GM20000 (cell line): ENCODE data around the gene CDH5.
A peak's percentile ranks its signal among the peaks of the same experiment; 100 is the strongest.

ENCODE experiments used
- DNase-seq: peaks from one replicate; pipeline ENCODE4 v3.0.0; 2012; ENCODE audit warnings: low spot score
- TF ChIP-seq, protein P1 (sequence below): IDR thresholded peaks from 2 replicates; pipeline ENCODE4 v1.5.1; 2012; ENCODE audit warnings: mild to moderate bottlenecking, control low read depth; ENCODE audit errors: extremely low read depth, missing control alignments

The CDH5 gene

DNA sequence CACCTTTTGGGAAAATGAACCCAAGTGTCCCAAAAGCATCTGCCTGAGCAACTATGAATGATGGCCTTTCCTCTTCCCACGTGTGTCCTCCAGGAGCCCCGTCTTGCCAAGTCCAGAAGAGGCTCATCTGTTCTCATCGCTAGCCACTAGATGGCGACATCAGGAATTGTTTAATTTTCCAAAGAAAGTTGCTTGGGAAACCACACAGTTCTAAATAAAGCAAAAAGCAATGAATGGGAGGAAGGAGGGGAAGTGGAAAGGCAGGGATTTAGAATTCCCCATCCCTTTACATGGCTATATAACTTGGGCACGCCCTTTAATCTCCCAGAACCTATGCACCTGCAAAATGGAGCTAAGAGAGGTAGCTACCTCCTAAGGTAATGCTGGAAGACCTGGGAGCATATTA, 9.0 kb upstream of the CDH5 start:
- peak; percentile 62 for DNase-seq
- TF ChIP-seq, protein P1, sequence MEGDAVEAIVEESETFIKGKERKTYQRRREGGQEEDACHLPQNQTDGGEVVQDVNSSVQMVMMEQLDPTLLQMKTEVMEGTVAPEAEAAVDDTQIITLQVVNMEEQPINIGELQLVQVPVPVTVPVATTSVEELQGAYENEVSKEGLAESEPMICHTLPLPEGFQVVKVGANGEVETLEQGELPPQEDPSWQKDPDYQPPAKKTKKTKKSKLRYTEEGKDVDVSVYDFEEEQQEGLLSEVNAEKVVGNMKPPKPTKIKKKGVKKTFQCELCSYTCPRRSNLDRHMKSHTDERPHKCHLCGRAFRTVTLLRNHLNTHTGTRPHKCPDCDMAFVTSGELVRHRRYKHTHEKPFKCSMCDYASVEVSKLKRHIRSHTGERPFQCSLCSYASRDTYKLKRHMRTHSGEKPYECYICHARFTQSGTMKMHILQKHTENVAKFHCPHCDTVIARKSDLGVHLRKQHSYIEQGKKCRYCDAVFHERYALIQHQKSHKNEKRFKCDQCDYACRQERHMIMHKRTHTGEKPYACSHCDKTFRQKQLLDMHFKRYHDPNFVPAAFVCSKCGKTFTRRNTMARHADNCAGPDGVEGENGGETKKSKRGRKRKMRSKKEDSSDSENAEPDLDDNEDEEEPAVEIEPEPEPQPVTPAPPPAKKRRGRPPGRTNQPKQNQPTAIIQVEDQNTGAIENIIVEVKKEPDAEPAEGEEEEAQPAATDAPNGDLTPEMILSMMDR, result peak; percentile 73

- DNase-seq, result no peak
- TF ChIP-seq, protein P1, result no peak
These were observed 8.3 kb upstream of the CDH5 start for GRCh38 chr16:66358231-66358630.

GRCh38 chr16:66359012-66359411, 7.5 kb upstream of the CDH5 start:
- no peak for DNase-seq
- TF ChIP-seq, protein P1, result no peak

DNA sequence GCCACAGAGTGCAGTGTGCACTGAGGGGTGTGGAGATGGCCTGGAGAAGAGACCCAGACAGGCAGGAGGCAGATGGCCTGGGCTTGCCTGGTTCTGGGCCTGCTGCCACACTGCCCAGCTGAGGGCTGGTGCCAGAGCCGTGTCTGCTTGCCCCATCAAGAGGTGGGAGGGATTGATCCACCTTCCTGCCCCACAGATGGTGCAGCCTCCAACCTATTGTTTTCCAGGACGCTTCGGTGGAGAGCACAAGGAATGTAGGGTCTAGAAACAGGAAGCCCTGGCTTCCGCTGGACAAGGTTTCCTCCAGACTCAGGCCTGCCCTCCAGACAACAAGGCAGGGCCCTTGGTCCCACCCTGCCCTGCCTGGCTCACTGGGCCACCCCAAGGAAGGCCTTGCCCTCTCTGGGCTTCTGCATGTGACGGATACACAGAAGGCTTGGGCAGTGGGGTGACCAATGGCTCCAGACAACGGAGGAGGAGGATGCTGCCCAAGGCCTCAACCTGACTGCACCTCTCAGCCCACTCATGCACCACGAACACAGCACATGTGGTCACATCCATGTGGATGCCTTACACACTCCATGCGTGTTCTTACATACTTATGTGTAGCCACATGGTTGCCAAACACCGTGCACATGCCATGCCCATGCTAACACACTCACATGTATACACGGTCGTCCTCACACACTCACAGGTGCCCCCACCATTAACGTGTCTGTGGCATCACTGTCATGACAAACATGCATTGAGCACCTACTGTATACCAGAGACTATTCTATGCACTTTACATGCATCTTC, 6.5 kb upstream of the CDH5 start:
- DNase-seq, result no peak
- TF ChIP-seq, protein P1, result no peak

DNA sequence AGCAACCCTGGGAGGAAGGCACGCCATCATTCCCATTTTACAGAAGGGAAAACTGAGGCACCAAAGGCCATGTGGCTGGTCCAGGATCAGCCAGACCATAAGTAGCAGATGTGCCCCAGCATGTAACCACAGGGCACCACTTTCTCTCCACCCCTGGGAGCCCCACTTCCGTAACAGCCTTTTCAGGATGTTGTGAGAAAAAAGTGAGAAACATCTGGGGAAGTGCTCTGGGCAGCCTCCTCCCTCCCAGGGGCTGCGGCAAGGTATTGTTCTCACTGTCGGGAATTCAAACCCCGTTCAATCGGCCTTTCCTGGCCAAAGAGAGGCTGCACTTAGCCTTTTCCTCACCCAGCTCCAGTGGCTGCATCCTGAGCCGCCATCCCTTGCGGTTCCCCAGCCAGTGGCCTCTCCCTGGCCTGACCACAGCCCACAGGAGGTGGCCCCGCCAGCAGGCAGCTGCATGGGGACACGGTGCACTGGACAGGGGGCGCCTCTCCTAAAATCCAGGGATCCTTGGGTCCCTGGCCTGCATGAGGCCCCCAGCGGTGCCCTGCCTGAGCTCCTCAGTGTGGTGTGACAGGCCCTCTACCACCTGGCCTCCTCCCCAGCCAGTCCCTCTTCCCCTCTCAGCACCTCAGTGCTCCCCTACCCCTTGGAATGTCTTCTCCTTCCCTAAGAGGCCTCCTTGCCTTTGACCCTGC, 5.7 kb upstream of the CDH5 start:
- TF ChIP-seq, protein P1, result no peak
- no peak for DNase-seq

DNA sequence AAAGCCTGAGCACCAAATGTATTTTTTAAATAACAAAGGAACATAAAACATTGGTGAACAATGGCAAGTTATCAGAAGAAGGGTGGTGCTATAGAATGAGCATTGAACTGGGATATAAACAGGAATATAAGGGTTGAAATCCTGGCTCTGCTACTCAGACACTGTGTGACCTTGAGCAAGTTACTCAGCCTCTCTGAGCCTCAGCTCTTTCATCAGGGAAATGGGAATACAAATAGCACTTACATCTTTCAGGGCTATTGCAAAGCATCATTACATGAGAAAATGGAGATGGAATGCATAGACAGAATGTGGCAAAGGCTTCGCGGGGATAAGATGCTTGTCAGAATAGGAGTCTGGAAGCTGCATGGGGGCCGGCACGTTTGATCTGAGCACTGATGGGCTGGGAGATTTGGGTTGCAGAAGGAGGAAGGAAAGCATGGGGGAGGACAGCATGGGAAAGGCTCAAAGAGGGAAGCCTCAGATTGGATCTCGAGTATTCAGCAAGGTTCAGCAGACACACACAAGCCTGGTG, 4.8 kb upstream of the CDH5 start:
- no peak for DNase-seq
- TF ChIP-seq, protein P1, result no peak

DNA sequence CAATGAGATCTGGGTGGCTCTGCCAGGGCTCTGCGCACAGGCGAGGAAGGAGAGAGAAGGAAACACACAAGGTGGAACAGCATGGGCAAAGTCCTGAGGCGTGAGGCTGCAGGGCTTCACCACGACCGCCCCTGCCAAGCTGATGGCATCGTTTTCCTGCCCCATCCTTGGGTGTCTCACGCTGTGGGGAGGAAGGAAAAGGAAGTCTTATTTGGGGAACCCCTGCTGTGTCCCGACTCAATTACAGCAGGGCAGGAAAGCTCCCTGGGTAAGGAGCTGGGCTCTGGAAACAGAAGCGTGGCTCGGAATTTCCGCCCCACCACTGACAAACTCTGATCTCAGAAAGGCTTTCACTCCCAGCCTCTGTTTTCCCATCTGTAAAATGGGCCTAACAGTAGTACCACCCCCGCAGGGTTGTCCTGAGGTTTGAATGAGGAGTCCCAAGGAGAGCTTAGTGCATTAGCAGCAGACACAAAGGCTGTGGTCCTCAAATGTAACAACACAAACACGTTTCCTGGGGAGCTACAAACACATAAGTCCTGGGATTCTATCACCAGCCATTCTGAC, 3.2 kb upstream of the CDH5 start:
- TF ChIP-seq, protein P1, result no peak
- no peak for DNase-seq
